ENCODE results near the gene DDX10. TPM values are rescaled to one million over a fixed set of nuclear protein-coding genes. Genes with fewer than 3 reads are reported as not detected.

The DDX10 gene
- total RNA-seq, 1 experiment from 2014 or later: 48.3 TPM

- Histone ChIP-seq H4K91ac (ENCODE audit: insufficient read length, low read depth, low read length) (no peak overlapping the region), H3K18ac (ENCODE audit: insufficient read length, low read depth, low read length) (no peak overlapping the region), H4K5ac (ENCODE audit: insufficient read length, low read depth, low read length) (no peak overlapping the region), H3K27me3 (ENCODE audit: insufficient read depth, low read length) (no peaks in the 10 kb centered on the region), H2BK15ac (ENCODE audit: low read depth, low read length) (no peak overlapping the region), H3K23me2 (ENCODE audit: insufficient read length, low read depth, low read length, poor library complexity, severe bottlenecking) (no peaks in the 10 kb centered on the region), H3T11ph (ENCODE audit: low read length) (no peak overlapping the region), H3K79me2 (ENCODE audit: insufficient read depth, low read length) (no peaks in the 10 kb centered on the region), H4K20me1 (ENCODE audit: control insufficient read depth, insufficient read depth, insufficient read length) (no peaks in the 10 kb centered on the region), H3K9ac (ENCODE audit: extremely low read depth, insufficient read length, low read length) (no peak overlapping the region), H3K4me1 (ENCODE audit: insufficient read depth, low read length) (no peaks in the 10 kb centered on the region), H4K8ac (replicated peaks; ENCODE audit: insufficient read length, low read depth, low read length) (no peak overlapping the region), H2BK120ac (ENCODE audit: low read depth, low read length, poor library complexity, severe bottlenecking) (no peak overlapping the region), H3K4ac (ENCODE audit: low read depth, low read length) (no peak overlapping the region), H3K9me3 (ENCODE audit: control insufficient read depth, low read depth, low read length) (no peaks in the 10 kb centered on the region), H2AK5ac (ENCODE audit: insufficient read length, low read length) (no peak overlapping the region), H3K56ac (ENCODE audit: insufficient read length, low read depth, low read length) (no peak overlapping the region), H3K23ac (ENCODE audit: insufficient read length, low read depth, low read length) (no peak overlapping the region), H3K27ac (ENCODE audit: insufficient read length, low read depth, low read length) (no peak overlapping the region), H3K14ac (ENCODE audit: insufficient read depth, low read length) (no peak overlapping the region), H3K4me2 (ENCODE audit: insufficient read depth, insufficient read length, low read length) (no peak overlapping the region), H2BK12ac (ENCODE audit: insufficient read length, low read depth, low read length) (no peak overlapping the region), H3K79me1 (ENCODE audit: insufficient read depth, low read depth, low read length, poor library complexity, severe bottlenecking) (no peaks in the 10 kb centered on the region), H2AFZ (ENCODE audit: low read length) (no peak overlapping the region), H2BK20ac (ENCODE audit: low read depth, low read length, poor library complexity, severe bottlenecking) (no peak overlapping the region), H2BK5ac (ENCODE audit: insufficient read length, low read length) (no peak overlapping the region)
- H3K4me1 Mint-ChIP-seq: no peaks in the 10 kb centered on the region
- H3K9me3 Mint-ChIP-seq: no peaks in the 10 kb centered on the region
- peaks cover 0 to 2% (median 0%) of the 10 kb centered on the region in 3 experiments; a peak in 3 of 7 replicates for H3K36me3 Mint-ChIP-seq (ENCODE audit: insufficient read depth in 1 of 3, low read depth in 3 of 3)
- no CpG with 5 or more reads among the region's 7 CpGs for WGBS (ENCODE audit: extremely low coverage, insufficient read length, low lambda C conversion rate)
- DNase-seq: no peak
- H3K27ac Mint-ChIP-seq: no peak overlapping the region
- no peaks in the 10 kb centered on the region for H3K27me3 Mint-ChIP-seq (ENCODE audit: low read depth)
- TF ChIP-seq CTCF (conservative IDR thresholded peaks at IDR 0.05): no peak
- H3K4me3 Mint-ChIP-seq: no peak overlapping the region
These were observed 283.0 kb downstream of the DDX10 start for GRCh38 chr11:108947654-108948570.
